GM12892 (cell line): ENCODE results near the gene RASD1.
A peak's percentile ranks its signal among the peaks of the same experiment; 100 is the strongest.

Source experiments
- DNase-seq: peaks from one replicate; pipeline ENCODE4 v3.0.0; 2011; ENCODE audit not compliant: insufficient read length
- FAIRE-seq: peaks from 2 replicates; lab custom pipeline; 2011; peaks lifted over from hg19 to GRCh38; lab: Jason Lieb, UNC
- POLR2A ChIP-seq: IDR thresholded peaks from 2 replicates; pipeline ENCODE4 v1.6.1; 2011; ENCODE audit warnings: low read depth, low read length, control low read depth
- POLR2AphosphoS5 ChIP-seq: IDR thresholded peaks from 2 replicates; pipeline ENCODE4 v1.6.1; 2011; ENCODE audit warnings: low read depth, low read length, control low read depth
- TAF1 ChIP-seq: IDR thresholded peaks from 2 replicates; pipeline ENCODE4 v1.6.1; 2011; ENCODE audit warnings: low read depth, mild to moderate bottlenecking, control low read depth, low read length, borderline replicate concordance

RASD1 gene

GRCh38 chr17:17497845-17498520, 1.8 kb upstream of the RASD1 start:
- no peak for DNase-seq
- FAIRE-seq: no peak

GRCh38 chr17:17497065-17497844, 1.1 kb upstream of the RASD1 start:
- no peak for TF ChIP-seq TAF1
- TF ChIP-seq POLR2A: no peak
- no peak for TF ChIP-seq POLR2AphosphoS5
- DNase-seq (no peak), FAIRE-seq (no peak)

More at GRCh38 chr17:17497845-17498520, 1.8 kb upstream of the RASD1 start:
- no peak for TF ChIP-seq POLR2AphosphoS5
- TF ChIP-seq POLR2A: no peak
- TF ChIP-seq TAF1: no peak

- no peak for DNase-seq
- FAIRE-seq: peak; percentile 5
- TF ChIP-seq TAF1: no peak
- no peak for TF ChIP-seq POLR2AphosphoS5
- TF ChIP-seq POLR2A: no peak
Measured at GRCh38 chr17:17495536-17496188, 533 bp downstream of the RASD1 start.

GRCh38 chr17:17494870-17495535, 1.2 kb downstream of the RASD1 start:
- DNase-seq (no peak), FAIRE-seq (no peak)
- TF ChIP-seq POLR2A (no peak), TAF1 (no peak), POLR2AphosphoS5 (no peak)

- FAIRE-seq (peak; percentile 33), DNase-seq (no peak)
- TF ChIP-seq TAF1 (no peak), POLR2A (no peak), POLR2AphosphoS5 (no peak)
Measured at GRCh38 chr17:17494499-17494869, 1.7 kb downstream of the RASD1 start.

- FAIRE-seq (no peak), DNase-seq (no peak)
- TF ChIP-seq TAF1 (no peak), POLR2AphosphoS5 (no peak), POLR2A (no peak)
Measured at GRCh38 chr17:17493986-17494466, 2.2 kb downstream of the RASD1 start.

GRCh38 chr17:17493249-17493985, 2.8 kb downstream of the RASD1 start:
- TF ChIP-seq POLR2AphosphoS5: no peak
- no peak for TF ChIP-seq POLR2A
- TF ChIP-seq TAF1: no peak
- DNase-seq (no peak), FAIRE-seq (no peak)

GRCh38 chr17:17492571-17492970, 3.6 kb downstream of the RASD1 start:
- no peak for FAIRE-seq
- DNase-seq: no peak
- TF ChIP-seq TAF1 (no peak), POLR2A (no peak), POLR2AphosphoS5 (no peak)

- FAIRE-seq (no peak), DNase-seq (no peak)
- TF ChIP-seq POLR2AphosphoS5: no peak
- no peak for TF ChIP-seq POLR2A
- no peak for TF ChIP-seq TAF1
Measured at GRCh38 chr17:17492085-17492484, 4.1 kb downstream of the RASD1 start.

GRCh38 chr17:17491546-17491988, 4.6 kb downstream of the RASD1 start:
- TF ChIP-seq POLR2AphosphoS5 (no peak), TAF1 (no peak), POLR2A (no peak)
- FAIRE-seq (no peak), DNase-seq (no peak)
